GM12801 (cell line): ENCODE measurements around the gene REPIN1.

Experiments
- CTCF ChIP-seq: IDR thresholded peaks from one replicate; pipeline ENCODE4 v1.5.1; 2011; ENCODE audit warnings: control low read depth; ENCODE audit not compliant: insufficient read length; ENCODE audit errors: extremely low read depth

REPIN1 gene

GRCh38 chr7:150337659-150338081 is 31.0 kb upstream of the REPIN1 start:
- no peak for TF ChIP-seq CTCF

GRCh38 chr7:150338166-150338829 is 30.3 kb upstream of the REPIN1 start:
- TF ChIP-seq CTCF: no peak

- TF ChIP-seq CTCF: no peak
Observed at GRCh38 chr7:150339409-150339809, 29.2 kb upstream of the REPIN1 start.

- TF ChIP-seq CTCF: no peak
Observed at GRCh38 chr7:150340024-150340749, 28.4 kb upstream of the REPIN1 start.

GRCh38 chr7:150340875-150341262 is 27.8 kb upstream of the REPIN1 start:
- TF ChIP-seq CTCF: no peak

GRCh38 chr7:150341263-150342120 is 27.1 kb upstream of the REPIN1 start, which contains the start of gene RARRES2:
Gene RARRES2, minus strand, starts transcription at chr7:150341629. Its CDS starts 1,020 bp downstream, at chr7:150340609.
- TF ChIP-seq CTCF: no peak

- no peak for TF ChIP-seq CTCF
Observed at GRCh38 chr7:150342121-150342408, 26.6 kb upstream of the REPIN1 start.
